NCI-H2227 (cell line): ENCODE results near the gene FCRL1.

ENCODE experiments used
- DNase-seq: peaks from one replicate; lab custom pipeline; 2025; ENCODE audit not compliant: unreplicated experiment; lab: John Stamatoyannopoulos, UW

Gene FCRL1, protein sequence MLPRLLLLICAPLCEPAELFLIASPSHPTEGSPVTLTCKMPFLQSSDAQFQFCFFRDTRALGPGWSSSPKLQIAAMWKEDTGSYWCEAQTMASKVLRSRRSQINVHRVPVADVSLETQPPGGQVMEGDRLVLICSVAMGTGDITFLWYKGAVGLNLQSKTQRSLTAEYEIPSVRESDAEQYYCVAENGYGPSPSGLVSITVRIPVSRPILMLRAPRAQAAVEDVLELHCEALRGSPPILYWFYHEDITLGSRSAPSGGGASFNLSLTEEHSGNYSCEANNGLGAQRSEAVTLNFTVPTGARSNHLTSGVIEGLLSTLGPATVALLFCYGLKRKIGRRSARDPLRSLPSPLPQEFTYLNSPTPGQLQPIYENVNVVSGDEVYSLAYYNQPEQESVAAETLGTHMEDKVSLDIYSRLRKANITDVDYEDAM

DNA sequence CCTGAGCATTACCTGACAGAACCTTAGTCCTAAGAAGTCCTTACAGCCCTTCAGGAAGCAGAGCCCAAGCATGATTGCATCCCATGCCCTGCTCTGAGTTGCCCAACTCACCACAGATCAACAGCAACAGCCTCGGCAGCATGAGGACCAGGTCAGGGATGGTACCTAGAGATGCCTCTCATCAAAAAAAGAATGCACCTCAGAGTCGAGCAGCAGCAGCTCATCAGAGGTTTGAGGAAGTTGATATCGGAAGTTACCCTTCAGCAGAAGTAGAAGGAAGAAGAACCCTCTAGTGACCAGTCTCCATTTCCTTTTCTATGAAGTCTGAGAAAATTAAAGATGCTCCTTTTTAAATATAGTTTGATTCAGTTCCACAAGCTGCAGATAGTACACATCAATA is at the start of gene FCRL1:
Gene FCRL1, minus strand, starts transcription at position 225 of the 400 bp plus-strand sequence. Its CDS starts 83 bp downstream, at position 142.
- no peak for DNase-seq

- DNase-seq = no peak
These were observed 48.7 kb upstream of the FCRL1 start for GRCh38 chr1:157868654-157869053.

DNA sequence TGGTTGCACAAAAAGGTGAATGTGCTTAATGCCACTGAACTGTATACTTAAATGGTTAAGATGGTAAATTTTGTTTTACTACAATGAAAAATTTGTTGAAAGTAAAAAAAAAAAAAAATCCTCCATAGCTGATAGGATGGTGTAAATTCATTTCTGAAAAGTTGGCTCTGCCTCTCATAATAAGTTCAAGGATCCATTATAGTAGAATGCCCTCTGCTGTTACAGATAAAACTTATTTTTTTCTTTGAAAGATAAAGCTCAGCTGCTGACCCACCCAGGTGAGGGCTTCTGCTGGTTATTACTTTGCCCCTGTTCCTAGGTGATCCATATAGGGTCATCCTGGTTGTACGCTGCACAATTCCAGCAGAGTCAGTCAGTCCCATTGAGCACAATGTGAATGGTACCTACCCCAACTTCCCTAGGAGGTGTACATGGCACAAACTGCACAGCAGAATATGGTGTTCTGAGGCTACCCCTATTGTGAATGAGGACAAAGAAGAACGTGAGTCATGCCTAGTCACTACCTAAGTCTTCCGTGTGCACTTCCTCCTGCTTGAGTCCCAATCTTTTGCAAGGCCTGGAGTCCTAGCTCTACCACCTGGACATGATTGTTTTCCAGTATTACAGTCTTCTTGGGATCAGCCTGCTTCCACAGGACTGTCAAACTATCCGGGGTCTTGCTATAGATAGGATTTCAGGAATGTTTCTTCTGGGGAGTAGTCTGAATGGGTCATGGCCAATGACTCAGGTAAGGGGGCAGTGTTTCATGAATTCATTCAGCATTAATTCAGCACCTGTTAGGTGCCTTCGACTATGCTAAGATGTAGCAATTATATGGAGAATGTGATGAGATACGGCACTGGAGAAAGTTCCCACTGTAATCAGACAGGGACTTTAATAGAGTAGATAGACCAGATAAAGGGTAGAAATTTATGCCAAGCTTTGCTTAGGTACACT is 42.5 kb upstream of the FCRL1 start:
- DNase-seq = no peak

DNA sequence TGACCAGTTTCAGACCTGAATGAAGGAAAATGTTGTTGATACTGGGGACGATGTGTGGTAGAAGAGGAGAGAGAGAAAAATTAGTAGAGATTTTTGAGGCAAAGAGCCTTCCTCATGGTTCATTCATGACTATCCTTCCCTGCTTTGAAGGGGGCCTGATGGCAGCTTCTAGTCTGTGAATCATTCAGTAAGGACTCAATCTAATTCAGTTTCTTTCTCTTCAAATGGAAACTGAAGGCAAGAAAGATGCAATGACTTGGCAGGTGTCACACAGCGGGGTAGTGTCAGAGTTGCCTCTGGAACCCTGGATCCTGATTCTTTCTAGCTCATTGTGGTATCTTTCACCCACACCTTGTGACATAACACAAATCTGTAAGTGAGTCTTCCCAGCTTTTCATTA is 36.6 kb upstream of the FCRL1 start:
- no peak for DNase-seq

- no peak for DNase-seq
These were observed 32.6 kb upstream of the FCRL1 start for GRCh38 chr1:157852476-157852875.

GRCh38 chr1:157849229-157849875 is 29.4 kb upstream of the FCRL1 start:
- no peak for DNase-seq

DNA sequence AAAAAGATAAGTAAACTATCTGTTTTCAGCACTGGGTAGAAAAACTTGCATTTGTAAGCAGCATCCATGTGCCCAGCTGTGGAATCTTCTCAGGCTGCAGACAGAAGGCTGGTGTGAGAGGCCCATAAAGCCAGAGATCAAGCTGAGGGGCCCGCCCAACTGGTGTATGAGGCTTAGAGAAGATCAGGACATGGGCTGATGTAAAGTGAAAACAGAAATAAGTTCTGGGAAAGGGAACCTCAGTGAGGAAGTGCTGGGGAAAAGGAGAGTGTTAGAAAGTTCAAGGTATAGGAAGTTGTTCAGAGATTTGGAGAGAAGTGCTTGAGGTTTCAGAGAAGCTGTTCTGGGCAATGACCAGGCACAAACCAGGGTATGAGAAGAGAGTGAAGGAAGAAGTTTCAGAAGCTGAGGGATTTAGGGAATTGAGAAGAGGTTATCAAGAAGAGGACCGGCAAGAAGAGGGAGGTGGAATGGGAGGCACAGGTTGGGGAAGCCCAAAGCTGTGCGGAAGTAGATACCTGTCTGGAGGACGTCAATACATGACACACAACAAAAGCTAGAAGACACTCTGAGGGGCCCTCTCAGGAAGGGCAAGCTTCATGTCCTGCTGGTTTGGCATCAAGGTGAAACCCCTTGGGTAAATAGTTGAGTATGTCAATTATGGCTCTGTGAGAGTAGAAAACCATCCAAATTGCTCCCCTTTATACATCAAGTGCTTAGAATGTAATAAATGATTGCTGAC is 24.3 kb upstream of the FCRL1 start:
- no peak for DNase-seq

DNA sequence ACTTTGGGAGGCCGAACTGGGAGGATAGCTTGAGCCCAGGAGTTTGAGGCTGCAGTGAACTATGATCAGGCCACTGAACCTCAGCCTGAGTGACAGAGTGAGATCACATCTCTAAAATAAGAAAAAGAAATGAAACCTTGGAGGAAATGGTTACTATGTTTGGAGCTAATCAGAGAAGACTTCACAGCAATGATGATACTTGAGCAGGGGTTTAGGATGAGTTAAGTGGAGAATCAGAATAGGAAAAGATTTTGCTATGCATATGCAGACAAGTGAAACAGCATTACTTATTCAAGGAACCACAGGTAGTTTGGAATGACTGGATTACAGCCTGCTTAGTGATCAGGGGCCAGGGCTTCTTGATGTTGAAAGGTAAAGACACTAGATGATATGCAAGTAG is 23.0 kb upstream of the FCRL1 start:
- no peak for DNase-seq

DNA sequence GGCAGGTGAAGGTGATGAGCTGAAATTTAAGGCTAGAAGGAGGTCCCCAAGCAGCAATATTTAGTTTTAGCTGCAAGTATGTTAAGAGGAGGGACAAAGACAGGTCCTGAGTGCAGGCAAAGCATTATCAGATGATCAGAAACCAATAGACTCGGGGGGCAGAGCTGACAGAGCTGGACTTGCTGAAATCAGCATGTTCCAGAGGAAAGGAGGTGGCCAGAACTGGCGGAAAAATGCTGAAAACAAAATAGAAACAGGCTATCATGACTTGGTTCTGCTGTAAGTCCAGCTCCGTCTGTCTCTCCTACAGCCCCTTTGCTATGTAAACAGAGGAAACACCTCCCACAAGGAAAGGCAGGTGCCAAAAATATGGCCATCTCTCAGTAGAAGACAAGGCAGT is 21.8 kb upstream of the FCRL1 start, which contains the start of gene CD5L:
Gene CD5L, minus strand, starts transcription at position 101 of the 400 bp plus-strand sequence. CDS start 107 bp downstream, outside the sequence.
- DNase-seq = no peak

DNA sequence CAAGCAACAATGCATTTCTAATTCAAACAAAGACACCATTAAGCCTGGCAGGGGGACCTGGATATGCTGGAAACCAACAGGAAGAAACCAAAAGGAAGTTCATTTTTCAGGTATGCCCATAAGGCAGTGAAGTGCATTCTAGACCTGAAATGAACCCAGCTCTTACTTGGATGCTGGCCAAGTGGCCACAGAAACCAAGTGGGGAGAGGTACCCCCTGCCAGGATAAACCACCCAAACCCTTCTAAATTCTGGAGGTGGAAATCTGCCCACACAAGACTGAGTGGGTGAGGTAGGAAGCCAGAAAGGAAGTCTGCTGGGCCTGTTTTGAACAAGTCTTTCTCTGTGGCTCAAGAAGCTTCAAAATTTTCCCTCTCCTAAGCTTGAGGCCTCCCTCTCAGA is 19.0 kb upstream of the FCRL1 start:
- DNase-seq = no peak

- no peak for DNase-seq
These were observed 14.5 kb upstream of the FCRL1 start for GRCh38 chr1:157834430-157834829.

GRCh38 chr1:157833145-157833544 is 13.2 kb upstream of the FCRL1 start:
- no peak for DNase-seq

- DNase-seq = no peak
These were observed 12.2 kb upstream of the FCRL1 start for GRCh38 chr1:157831968-157832626.

DNA sequence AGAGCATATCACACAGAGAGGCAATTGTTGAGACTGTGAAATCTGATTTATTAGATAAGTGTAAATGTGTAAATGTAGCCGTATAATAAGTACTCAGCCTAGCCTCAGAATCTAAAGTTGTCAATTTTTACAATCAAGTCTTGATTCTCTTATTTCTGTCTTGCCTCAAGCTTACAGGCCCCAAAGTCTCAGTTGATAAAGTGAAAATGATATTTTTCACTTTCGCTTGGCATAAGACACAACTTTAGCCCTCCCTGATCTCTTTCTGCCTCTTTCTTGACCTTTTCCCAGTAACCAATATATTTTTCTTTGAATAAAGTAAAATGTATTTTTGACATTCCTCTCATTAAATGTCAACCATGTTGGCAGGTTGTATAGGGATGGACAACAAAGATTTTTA is 11.0 kb upstream of the FCRL1 start:
- DNase-seq = no peak

DNA sequence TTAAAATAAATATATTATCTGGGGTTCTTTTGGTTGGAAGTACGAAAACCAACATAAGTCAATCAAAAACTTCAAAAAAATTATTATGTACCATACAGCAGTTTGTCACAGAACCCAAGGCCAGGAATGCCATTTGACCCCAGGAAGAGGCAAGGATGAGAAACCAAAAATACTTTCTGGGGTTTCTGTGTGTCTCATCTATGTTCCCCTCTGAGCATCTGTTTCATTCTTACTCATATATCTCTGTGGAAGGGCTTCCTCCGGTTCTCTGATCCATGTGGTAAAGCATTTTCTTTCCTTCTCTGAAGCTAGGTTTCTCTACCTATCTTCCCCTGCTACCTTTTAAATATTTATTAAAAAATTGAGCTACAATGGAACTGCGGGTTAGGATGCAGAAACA is 9.8 kb upstream of the FCRL1 start:
- DNase-seq = no peak

DNA sequence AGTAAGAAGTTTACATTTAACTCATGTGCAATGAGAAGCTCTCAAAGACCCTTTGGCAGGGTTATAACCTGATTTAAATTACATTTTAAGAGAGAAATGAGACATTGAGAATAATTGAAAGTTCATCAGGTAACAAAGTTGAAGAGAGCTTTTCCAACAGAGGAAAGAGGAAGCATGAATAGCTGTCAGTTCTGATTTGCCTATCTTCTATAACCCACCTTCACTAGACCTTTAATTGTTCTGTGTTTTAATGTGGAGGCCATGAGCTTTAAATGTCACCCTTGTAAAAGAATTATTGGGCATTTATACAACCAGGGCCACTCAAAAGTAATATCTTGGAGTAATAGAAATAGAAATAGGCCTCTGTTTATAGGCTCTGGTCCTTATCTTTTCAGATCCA is 9.3 kb upstream of the FCRL1 start:
- no peak for DNase-seq

DNA sequence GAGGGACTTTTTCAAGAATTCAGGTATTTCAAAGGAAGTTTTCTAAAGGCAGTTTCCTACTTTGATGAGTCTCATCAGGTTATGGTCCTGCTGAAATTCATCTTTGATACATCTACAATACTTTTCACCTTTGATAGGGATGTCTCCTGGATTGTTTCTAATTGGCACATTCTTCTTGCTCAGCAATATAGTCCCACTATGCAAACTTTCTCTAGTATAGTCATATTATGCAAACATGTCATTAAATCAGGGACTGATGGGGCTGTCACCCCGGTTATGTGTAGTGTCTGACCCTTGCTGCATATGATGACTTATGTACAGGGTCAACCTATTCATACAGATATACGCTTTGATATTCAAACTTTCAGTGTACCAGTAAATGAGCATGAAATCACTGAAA is 379 bp upstream of the FCRL1 start:
- DNase-seq = no peak

GRCh38 chr1:157819215-157819614 is 705 bp downstream of the FCRL1 start:
- no peak for DNase-seq

DNA sequence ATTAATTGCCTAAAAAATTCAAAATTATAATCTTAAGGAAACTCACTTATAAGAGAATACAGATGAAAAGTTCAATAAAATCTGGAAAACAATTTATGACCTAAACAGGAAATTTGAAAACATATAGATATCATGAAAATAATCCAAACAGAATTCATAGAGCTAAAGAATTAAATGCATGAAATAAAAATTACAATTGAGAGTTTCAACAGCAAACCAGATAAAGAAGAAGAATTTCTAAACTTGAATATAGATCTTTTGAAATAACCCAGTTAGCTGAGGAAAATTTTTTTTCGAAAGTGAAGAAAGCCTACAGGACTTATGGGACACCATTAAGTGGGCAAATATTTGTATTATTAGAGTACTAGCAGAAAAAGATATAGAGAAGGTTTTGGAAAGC is 6.7 kb downstream of the FCRL1 start:
- no peak for DNase-seq
